Activated naive CD8-positive, alpha-beta T cell treated with anti-CD3 and anti-CD28 coated beads for 36 hours (primary cell): ENCODE results near the gene THAP11. TPM values are rescaled to one million over a fixed set of nuclear protein-coding genes. Genes with fewer than 3 reads are reported as not detected.

Source experiments
- DNase-seq: peaks from one replicate; pipeline ENCODE4 v3.0.0; 2021
- H3K27ac Mint-ChIP-seq: one replicate; pipeline ENCODE4 v1.8.0; 2022; ENCODE audit warnings: mild to moderate bottlenecking, moderate library complexity, mixed read lengths
- H3K27me3 Mint-ChIP-seq: one replicate; pipeline ENCODE4 v1.8.0; 2022; ENCODE audit warnings: mild to moderate bottlenecking, mixed read lengths
- H3K36me3 Mint-ChIP-seq: one replicate; pipeline ENCODE4 v1.8.0; 2021; ENCODE audit warnings: mild to moderate bottlenecking, mixed read lengths
- H3K4me1 Mint-ChIP-seq: one replicate; pipeline ENCODE4 v1.8.0; 2021; ENCODE audit warnings: mixed read lengths
- H3K4me3 Mint-ChIP-seq: one replicate; pipeline ENCODE4 v1.8.0; 2022; ENCODE audit warnings: mild to moderate bottlenecking, moderate library complexity, mixed read lengths
- H3K9me3 Mint-ChIP-seq: one replicate; pipeline ENCODE4 v1.8.0; 2022; ENCODE audit warnings: mixed read lengths
- total RNA-seq, 2 experiments: library from RNA; stranded (reverse); gene quantifications; one replicate each; pipeline ENCODE4 v1.2.3, GENCODE V29; 2021

The THAP11 gene
- total RNA-seq = 10 to 100 TPM; 45.9 to 47.5 TPM

DNA sequence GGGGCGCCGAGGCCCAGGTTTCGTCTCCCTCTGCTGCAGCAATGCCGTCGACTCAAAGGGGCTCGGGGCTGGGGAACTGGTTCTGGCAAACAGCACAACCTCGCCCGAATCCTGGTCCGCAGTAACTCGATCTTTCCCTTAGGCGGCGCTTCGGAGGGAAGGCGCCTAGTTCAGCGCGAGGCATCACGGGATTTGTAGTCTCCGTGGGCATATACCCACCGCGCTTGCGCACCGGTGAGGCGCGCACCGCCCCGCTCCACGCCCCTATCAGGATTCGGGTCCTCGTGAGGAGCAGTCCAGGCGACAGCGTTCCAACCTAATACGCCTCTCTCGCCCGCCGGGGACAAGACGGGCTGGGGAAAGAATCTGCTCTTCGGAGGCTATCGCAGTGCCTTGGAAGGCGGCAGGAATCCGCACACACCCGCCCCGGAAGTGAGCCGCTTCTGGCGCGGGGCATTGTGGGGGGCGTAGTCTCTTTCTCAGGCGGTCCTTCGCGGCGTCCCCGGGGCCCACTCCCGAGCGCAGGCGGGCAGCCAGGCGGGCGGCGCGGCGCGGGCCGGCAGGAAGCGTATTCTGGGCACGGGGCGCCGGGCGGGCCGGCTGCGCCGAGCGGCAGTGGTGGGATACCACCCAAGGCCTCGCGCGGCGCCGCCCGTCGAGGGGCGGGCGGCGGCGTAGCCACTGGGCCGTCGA, at the start of gene THAP11:
THAP11 (plus strand) TSS at position 505 of the 693 bp plus-strand sequence. CDS start 235 bp downstream, outside the sequence.
- H3K27ac Mint-ChIP-seq = peak within 1 kb of the TSS; percentile 98
- peak; percentile 94 for DNase-seq
- H3K4me1 Mint-ChIP-seq = peaks cover 30% of the 10 kb centered on the region
- H3K9me3 Mint-ChIP-seq = no peaks in the 10 kb centered on the region
- no peaks in the 10 kb centered on the region for H3K27me3 Mint-ChIP-seq
- peaks cover 3% of the 10 kb centered on the region for H3K36me3 Mint-ChIP-seq
- H3K4me3 Mint-ChIP-seq = peak within 1 kb of the TSS; percentile 95

- H3K27ac Mint-ChIP-seq = peak overlapping the region; percentile 25
- no peak for DNase-seq
- peaks cover 13% of the 10 kb centered on the region for H3K36me3 Mint-ChIP-seq
- H3K4me3 Mint-ChIP-seq = no peak overlapping the region
- peaks cover 20% of the 10 kb centered on the region for H3K4me1 Mint-ChIP-seq
- no peaks in the 10 kb centered on the region for H3K9me3 Mint-ChIP-seq
- H3K27me3 Mint-ChIP-seq = no peaks in the 10 kb centered on the region
Measured at GRCh38 chr16:67796099-67796718, 45.9 kb upstream of the THAP11 start.

- Mint-ChIP-seq H3K4me1 (peaks cover 59% of the 10 kb centered on the region), H3K9me3 (no peaks in the 10 kb centered on the region), H3K27me3 (no peaks in the 10 kb centered on the region), H3K27ac (no peak overlapping the region), H3K4me3 (no peak overlapping the region), H3K36me3 (peaks cover 46% of the 10 kb centered on the region)
- no peak for DNase-seq
Measured at GRCh38 chr16:67800338-67800926, 41.7 kb upstream of the THAP11 start.

- H3K36me3 Mint-ChIP-seq = peaks cover 46% of the 10 kb centered on the region
- no peak overlapping the region for H3K4me3 Mint-ChIP-seq
- H3K27me3 Mint-ChIP-seq = no peaks in the 10 kb centered on the region
- no peaks in the 10 kb centered on the region for H3K9me3 Mint-ChIP-seq
- H3K4me1 Mint-ChIP-seq = peaks cover 60% of the 10 kb centered on the region
- H3K27ac Mint-ChIP-seq = no peak overlapping the region
- no peak for DNase-seq
Measured at GRCh38 chr16:67801241-67801640, 40.9 kb upstream of the THAP11 start.

- H3K36me3 Mint-ChIP-seq = peaks cover 44% of the 10 kb centered on the region
- H3K4me3 Mint-ChIP-seq = no peak overlapping the region
- H3K27me3 Mint-ChIP-seq = no peaks in the 10 kb centered on the region
- H3K4me1 Mint-ChIP-seq = peaks cover 58% of the 10 kb centered on the region
- peak overlapping the region; percentile 38 for H3K27ac Mint-ChIP-seq
- H3K9me3 Mint-ChIP-seq = no peaks in the 10 kb centered on the region
- peak; percentile 15 for DNase-seq
Measured at GRCh38 chr16:67801883-67802282, 40.2 kb upstream of the THAP11 start.

DNA sequence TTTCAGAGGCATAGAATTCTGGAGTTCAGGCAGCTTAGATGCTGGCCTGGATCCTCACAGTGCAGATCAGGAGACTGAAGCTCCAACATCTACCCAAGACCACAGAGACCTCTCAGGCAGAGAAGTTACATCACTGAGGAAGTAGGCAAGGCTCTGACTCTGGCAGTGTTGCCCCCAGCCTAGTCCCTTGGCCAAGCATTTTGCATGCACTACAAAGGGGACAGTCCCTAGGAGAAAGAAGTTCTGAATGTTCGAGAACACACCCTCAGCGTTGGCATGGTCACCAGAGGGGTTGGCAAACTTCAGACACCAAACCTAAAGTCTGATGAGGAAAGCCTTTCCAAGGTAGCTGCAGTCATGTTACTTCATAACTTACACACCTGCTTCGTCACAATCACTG, 38.2 kb upstream of the THAP11 start:
- H3K4me1 Mint-ChIP-seq = peaks cover 61% of the 10 kb centered on the region
- no peak overlapping the region for H3K27ac Mint-ChIP-seq
- H3K36me3 Mint-ChIP-seq = peaks cover 41% of the 10 kb centered on the region
- H3K27me3 Mint-ChIP-seq = no peaks in the 10 kb centered on the region
- peak; percentile 32 for DNase-seq
- H3K9me3 Mint-ChIP-seq = no peaks in the 10 kb centered on the region
- peak overlapping the region; percentile 40 for H3K4me3 Mint-ChIP-seq

DNA sequence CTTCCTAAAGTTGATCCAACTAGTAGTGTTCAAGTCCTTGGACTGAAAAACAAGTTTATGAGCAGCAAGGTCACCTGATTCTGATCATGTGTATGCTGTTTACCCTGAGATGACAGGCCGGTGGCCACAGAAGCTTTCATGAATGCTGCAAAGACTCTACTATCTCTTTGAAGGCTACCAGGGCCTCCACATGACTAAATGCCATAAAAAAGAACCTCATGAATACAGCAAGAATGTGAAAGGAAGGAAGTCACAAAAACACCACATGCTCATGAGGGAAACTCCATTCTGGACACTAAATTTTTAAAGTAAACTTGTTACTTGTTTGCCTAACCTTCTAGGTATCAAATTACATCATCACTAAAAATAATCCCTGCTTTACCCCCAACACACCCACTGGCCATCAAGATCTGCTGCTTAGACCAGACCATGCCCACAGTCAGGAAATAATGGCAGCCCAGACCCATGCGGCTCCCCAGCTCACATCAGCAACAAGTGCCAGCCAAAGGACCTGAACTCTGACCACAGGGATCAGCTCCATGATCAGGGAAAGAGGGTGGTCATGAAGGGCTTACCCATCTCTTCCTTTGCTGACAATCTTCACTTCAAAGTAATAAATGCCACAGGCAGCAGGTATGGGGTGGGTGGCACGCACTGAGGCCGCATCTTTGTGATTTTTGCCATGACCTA, 37.1 kb upstream of the THAP11 start:
- peak overlapping the region; percentile 73 for H3K27ac Mint-ChIP-seq
- H3K4me3 Mint-ChIP-seq = peak overlapping the region; percentile 90
- no peaks in the 10 kb centered on the region for H3K9me3 Mint-ChIP-seq
- peaks cover 56% of the 10 kb centered on the region for H3K4me1 Mint-ChIP-seq
- peaks cover 37% of the 10 kb centered on the region for H3K36me3 Mint-ChIP-seq
- H3K27me3 Mint-ChIP-seq = no peaks in the 10 kb centered on the region
- no peak for DNase-seq

GRCh38 chr16:67805718-67806427, 36.2 kb upstream of the THAP11 start:
- Mint-ChIP-seq H3K4me3 (peak overlapping the region; percentile 90), H3K27ac (peak overlapping the region; percentile 73), H3K4me1 (peaks cover 48% of the 10 kb centered on the region), H3K36me3 (peaks cover 33% of the 10 kb centered on the region), H3K9me3 (no peaks in the 10 kb centered on the region), H3K27me3 (no peaks in the 10 kb centered on the region)
- peak; percentile 11 for DNase-seq

DNA sequence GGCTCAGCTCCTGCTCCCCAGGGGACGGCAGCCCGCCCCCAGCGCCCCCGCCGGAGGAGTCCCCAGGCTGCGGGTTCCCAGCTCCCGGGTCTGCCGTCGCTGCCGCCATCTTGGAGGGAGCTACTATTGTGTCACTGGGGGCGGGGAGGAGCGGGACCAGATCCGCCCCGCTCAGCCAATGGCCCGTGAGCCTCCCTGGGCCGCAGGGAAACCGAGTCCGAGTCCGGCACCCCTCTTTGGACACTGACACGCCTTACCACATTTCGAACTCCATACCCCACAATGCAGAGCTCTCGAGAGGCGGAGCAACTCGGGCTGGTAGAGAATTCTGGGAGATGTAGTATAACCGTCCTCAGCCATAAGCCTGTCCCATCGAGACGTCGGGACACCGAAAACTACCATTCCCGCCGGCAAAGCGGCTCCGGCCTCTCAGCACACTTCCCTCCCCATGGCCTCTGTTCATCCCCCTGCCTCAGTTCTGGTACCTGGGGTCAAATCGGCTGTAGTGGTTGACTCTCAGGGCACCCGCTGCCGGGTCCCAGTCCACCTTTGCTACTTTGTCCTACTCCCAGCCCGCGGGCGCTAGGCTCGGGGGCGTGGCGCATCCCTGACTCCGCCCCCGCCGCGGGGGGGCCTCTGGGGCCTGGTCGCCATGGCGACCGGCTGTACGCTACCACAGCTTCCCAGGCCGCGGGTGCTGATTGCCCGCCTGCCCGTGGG, 35.5 kb upstream of the THAP11 start, which contains the start of the genes RANBP10 and TSNAXIP1:
RANBP10 (minus strand) TSS at position 133 of the 720 bp plus-strand sequence; CDS start at position 109, 24 bp downstream.
TSNAXIP1 (plus strand) TSS at position 462 of the 720 bp plus-strand sequence. CDS start 261 bp downstream, outside the sequence.
- peak within 1 kb of the TSS; percentile 90 for H3K4me3 Mint-ChIP-seq
- H3K4me1 Mint-ChIP-seq = peaks cover 41% of the 10 kb centered on the region
- no peaks in the 10 kb centered on the region for H3K9me3 Mint-ChIP-seq
- peaks cover 32% of the 10 kb centered on the region for H3K36me3 Mint-ChIP-seq
- DNase-seq = peak; percentile 97
- peak within 1 kb of the TSS; percentile 91 for H3K27ac Mint-ChIP-seq
- no peaks in the 10 kb centered on the region for H3K27me3 Mint-ChIP-seq

GRCh38 chr16:67807148-67807682, 34.9 kb upstream of the THAP11 start:
- DNase-seq = no peak
- Mint-ChIP-seq H3K9me3 (no peaks in the 10 kb centered on the region), H3K36me3 (peaks cover 26% of the 10 kb centered on the region), H3K4me1 (peaks cover 35% of the 10 kb centered on the region), H3K27ac (peak overlapping the region; percentile 91), H3K4me3 (peak overlapping the region; percentile 90), H3K27me3 (no peaks in the 10 kb centered on the region)

- no peak overlapping the region for H3K4me3 Mint-ChIP-seq
- H3K36me3 Mint-ChIP-seq = no peaks in the 10 kb centered on the region
- H3K27ac Mint-ChIP-seq = no peak overlapping the region
- H3K27me3 Mint-ChIP-seq = no peaks in the 10 kb centered on the region
- H3K9me3 Mint-ChIP-seq = no peaks in the 10 kb centered on the region
- no peak for DNase-seq
- H3K4me1 Mint-ChIP-seq = peaks cover 7% of the 10 kb centered on the region
Measured at GRCh38 chr16:67811899-67812298, 30.2 kb upstream of the THAP11 start.

- peaks cover 3% of the 10 kb centered on the region for H3K4me1 Mint-ChIP-seq
- no peak for DNase-seq
- H3K27me3 Mint-ChIP-seq = no peaks in the 10 kb centered on the region
- H3K9me3 Mint-ChIP-seq = no peaks in the 10 kb centered on the region
- H3K27ac Mint-ChIP-seq = no peak overlapping the region
- no peaks in the 10 kb centered on the region for H3K36me3 Mint-ChIP-seq
- no peak overlapping the region for H3K4me3 Mint-ChIP-seq
Measured at GRCh38 chr16:67814567-67814966, 27.6 kb upstream of the THAP11 start.

DNA sequence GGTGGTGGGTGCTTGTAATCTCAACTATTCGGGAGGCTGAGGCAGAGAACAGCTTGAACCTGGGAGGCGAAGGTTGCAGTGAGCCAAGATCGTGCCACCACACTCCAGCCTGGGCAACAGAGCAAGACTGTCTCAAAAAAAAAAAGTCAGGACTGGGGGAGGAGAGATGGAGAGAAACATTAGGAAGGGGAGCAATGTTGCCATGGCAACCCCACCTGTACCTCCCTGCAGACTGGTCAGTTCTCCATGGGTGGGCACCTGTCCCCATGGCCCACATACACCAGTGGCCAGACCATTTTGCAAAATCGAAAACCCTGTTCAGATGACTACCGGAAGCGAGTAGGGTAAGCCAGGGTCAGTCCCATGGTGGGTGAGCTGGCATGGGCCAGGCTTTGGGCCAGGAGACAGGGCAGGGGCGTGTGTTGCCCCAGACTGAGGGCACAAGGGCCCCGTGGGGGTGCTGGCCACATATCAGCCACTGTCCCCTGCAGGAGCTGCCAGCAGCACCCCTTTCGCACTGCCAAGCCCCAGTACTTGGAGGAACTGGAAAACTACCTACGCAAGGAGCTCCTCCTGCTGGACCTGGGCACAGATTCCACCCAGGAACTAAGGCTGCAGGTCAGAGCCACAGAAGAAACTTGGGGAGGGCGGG, 21.4 kb upstream of the THAP11 start:
- no peak overlapping the region for H3K27ac Mint-ChIP-seq

More for the DNA sequence above, 21.4 kb upstream of the THAP11 start:
- H3K27me3 Mint-ChIP-seq = no peaks in the 10 kb centered on the region
- no peaks in the 10 kb centered on the region for H3K9me3 Mint-ChIP-seq
- DNase-seq = no peak
- no peak overlapping the region for H3K4me3 Mint-ChIP-seq
- H3K36me3 Mint-ChIP-seq = no peaks in the 10 kb centered on the region
- peaks cover 6% of the 10 kb centered on the region for H3K4me1 Mint-ChIP-seq
